Activated naive CD4-positive, alpha-beta T cell treated with anti-CD3 and anti-CD28 coated beads, Interleukin-2, amount 50 U/mL, for 72 hours (primary cell): ENCODE measurements around the gene CUL4A. TPM values are rescaled to one million over a fixed set of nuclear protein-coding genes. Genes with fewer than 3 reads are reported as not detected.
"Not testable (repeated sequence)": the region's sequence is repeated elsewhere in the genome, so short reads cannot be mapped to it uniquely, and the experiment has no call there.

Source experiments
- ATAC-seq, 2 donors: fragments of 150-1000 bp; cut with Tn5 transposase; 2 replicates each; pipeline ENCODE4 v1.10.0; 2021; ENCODE audit warnings: mild to moderate bottlenecking in 2 of 2, moderate library complexity in 2 of 2
- DNase-seq, 2 donors: peaks; one replicate each; pipeline ENCODE4 v3.0.0; 2021 to 2022; ENCODE audit warnings: low spot score in 2 of 2
- H3K27ac Mint-ChIP-seq, 2 donors: one replicate each; pipeline ENCODE4 v1.8.0; 2022; ENCODE audit warnings: mild to moderate bottlenecking in 2 of 2, mixed read lengths in 2 of 2
- H3K36me3 Mint-ChIP-seq, 2 donors: one replicate each; pipeline ENCODE4 v1.8.0; 2022; ENCODE audit warnings: mixed read lengths in 2 of 2
- H3K9me3 Mint-ChIP-seq, 2 donors: one replicate each; pipeline ENCODE4 v1.8.0; 2022; ENCODE audit warnings: mixed read lengths in 2 of 2
- total RNA-seq, 2 donors: library from RNA; stranded (reverse); gene quantifications; one replicate each; pipeline ENCODE4 v1.2.3, GENCODE V29; 2022

CUL4A gene
- total RNA-seq, 2 donors from 2014 or later, result 59.7 to 87.1 TPM

DNA sequence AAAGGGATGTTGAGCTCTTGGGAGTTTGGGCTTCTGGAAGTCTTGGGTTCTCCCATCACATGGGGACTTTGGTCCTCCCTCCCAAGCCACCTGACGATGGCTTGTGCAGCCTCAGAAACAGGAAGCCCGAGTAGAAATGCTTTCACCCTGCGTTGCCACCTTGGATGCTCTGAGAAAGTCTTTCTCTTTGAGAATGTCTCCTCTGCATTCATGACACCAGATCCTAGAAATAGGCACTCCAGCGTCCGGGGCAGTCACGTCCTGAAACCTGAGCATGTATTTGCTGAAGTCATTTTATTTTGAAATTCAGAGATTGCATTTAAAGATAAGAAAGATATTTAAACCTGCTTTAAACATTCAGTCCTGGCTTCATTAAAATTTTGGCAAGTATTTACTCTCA is 34.4 kb downstream of the CUL4A start:
- Mint-ChIP-seq H3K27ac (no peak overlapping the region), H3K9me3 (no peaks in the 10 kb centered on the region), H3K36me3 (peaks cover 12 to 16% of the 10 kb centered on the region in 2 donors)
- ATAC-seq (no peak), DNase-seq (no peak)

DNA sequence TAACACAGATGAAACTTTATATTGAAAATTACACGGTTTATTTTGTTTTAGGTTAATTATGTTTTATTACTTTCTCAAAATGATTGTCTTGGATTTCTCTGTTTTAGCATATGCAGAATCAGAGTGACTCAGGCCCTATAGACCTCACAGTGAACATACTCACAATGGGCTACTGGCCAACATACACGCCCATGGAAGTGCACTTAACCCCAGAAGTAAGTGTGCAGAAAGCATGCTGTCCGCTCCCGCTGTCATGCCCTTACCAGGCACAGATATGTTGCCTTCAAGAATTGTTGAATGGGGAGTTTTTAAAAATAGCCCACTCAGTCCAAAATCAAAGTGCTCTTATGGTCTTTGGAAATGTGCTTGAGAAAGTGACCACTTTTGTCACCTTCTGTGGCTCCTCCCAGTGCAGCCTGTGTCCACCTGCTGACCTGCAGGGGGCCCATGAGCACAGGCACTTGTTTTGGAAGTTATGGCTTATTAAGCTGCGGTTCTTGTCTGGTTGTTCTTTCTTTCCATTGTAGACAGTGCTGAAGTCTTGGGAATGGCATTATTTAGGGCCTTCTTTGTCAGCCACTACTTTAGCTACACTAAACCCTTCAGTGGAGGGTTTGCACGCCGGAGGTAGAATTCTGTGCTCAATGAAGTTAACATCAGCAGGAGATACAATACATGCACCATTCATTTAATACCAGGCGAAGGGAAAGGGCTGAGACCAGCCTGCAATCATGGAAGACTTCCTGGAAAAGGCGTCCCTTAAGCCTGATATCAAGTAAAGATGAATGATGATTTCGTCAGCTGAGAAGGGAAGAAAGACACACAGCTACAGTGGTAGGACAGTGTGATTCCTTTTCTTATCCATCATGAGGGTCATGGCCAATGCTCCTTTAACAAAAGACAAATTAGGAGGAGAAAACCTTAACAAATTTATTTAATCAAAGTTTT is 36.7 kb downstream of the CUL4A start:
- ATAC-seq (no peak), DNase-seq (no peak)
- Mint-ChIP-seq H3K27ac (peak overlapping the region in 1 of 2 donors; percentile 24), H3K36me3 (peaks cover 12 to 16% of the 10 kb centered on the region in 2 donors), H3K9me3 (no peaks in the 10 kb centered on the region)

DNA sequence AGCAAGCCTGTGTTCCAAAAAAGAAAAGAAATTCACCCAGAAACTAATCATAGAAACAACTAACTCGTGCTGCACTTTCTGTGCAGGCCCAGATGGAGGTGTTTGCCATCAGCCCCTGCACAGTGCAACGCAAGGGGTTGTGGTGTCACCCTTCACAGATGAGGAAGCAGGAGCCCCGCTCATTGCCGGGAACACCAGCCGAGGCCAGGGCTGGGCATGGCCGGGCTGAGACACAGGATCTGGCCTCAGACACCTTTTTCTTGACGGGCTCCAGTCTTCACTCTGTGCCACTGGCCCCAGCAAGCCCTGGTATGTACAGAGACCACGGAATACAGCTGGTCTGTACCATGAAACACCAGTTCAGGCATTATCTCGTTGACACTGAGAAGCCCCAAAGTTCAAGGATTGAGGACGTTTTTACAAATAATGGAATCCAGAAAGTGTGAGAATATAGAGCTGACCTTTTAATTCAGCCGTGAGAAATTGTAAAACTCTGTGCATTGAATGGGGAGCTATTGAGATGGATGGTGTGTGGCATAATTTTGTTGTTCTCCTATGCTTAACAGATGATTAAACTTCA is 43.2 kb downstream of the CUL4A start:
- Mint-ChIP-seq H3K36me3 (peaks cover 0 to 5% of the 10 kb centered on the region in 2 donors), H3K27ac (no peak overlapping the region)

DNA sequence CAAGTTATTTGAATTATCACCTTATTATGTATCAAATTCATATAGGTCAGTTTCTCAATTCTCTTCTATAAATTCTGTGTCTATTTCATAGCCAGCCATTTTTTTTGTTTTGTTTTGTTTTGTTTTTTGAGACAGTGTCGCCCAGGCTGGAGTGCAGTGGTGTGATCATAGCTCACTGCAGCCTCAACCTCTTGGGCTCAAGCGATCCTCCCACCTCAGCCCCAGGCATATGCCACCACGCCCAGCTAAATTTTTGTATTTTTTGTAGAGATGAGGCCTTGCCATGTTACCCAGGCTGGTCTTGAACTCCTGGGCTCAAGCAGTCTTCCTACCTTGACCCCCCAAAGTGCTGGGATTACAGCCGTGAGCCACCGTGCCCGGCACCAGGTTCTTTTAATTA is 48.5 kb downstream of the CUL4A start:
- ATAC-seq, H3K9me3 Mint-ChIP-seq, H3K27ac Mint-ChIP-seq, DNase-seq, H3K36me3 Mint-ChIP-seq: not testable (repeated sequence)

More for the DNA sequence above, 43.2 kb downstream of the CUL4A start:
- ATAC-seq (no peak), DNase-seq (no peak)
- no peaks in the 10 kb centered on the region for H3K9me3 Mint-ChIP-seq

- Mint-ChIP-seq H3K27ac (no peak overlapping the region), H3K36me3 (peaks cover 0 to 5% of the 10 kb centered on the region in 2 donors), H3K9me3 (no peaks in the 10 kb centered on the region)
- no peak for ATAC-seq
- DNase-seq, result no peak
Observed at GRCh38 chr13:113258321-113259054, 49.1 kb downstream of the CUL4A start.

GRCh38 chr13:113260996-113261395 is 51.6 kb downstream of the CUL4A start:
- ATAC-seq (no peak), DNase-seq (no peak)
- Mint-ChIP-seq H3K36me3 (no peaks in the 10 kb centered on the region), H3K9me3 (no peaks in the 10 kb centered on the region), H3K27ac (no peak overlapping the region)

DNA sequence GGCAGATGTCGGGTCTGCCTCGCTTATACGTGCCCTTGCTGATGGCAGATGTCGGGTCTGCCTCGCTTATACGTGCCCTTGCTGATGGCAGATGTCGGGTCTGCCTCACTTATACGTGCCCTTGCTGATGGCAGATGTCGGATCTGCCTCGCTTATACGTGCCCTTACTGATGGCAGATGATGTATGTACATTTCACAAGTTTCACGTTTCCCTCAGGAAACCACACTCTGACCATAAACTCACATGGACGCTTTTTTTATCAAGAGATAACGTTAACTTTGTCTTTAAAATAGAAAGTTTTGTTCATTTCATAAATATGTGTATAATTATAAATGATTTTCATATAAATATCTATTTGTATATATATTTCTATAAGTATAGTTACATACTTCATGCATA is 53.6 kb downstream of the CUL4A start:
- not testable (repeated sequence) for DNase-seq, H3K9me3 Mint-ChIP-seq

GRCh38 chr13:113267642-113268405 is 58.4 kb downstream of the CUL4A start:
- ATAC-seq, result no peak
- Mint-ChIP-seq H3K36me3 (no peaks in the 10 kb centered on the region), H3K9me3 (no peaks in the 10 kb centered on the region), H3K27ac (peak overlapping the region; percentile 30 to 86)
- peak in 1 of 2 donors; percentile 34 for DNase-seq

More for the DNA sequence above, 53.6 kb downstream of the CUL4A start:
- H3K27ac Mint-ChIP-seq, H3K36me3 Mint-ChIP-seq, ATAC-seq: not testable (repeated sequence)

DNA sequence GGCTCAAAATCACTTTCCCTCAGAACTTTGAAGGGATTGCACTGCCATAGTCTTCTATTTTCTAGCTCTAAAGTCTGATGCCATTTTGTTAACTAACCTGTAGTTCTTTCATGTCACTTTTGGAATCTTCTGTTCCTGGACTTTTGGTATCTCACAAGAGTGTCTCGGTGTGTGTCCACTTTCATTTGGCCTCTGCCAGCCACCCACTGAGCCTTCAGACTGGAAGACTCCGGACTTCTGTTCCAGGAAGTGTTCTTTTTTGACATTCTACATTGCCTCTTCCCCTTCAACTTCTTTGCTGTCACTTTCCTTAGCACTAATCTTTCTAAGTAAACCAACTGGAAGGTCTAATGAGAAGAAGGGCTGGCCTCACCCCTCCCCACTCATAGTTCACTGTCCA is 62.6 kb downstream of the CUL4A start:
- ATAC-seq (no peak), DNase-seq (no peak)
- H3K9me3 Mint-ChIP-seq, result no peaks in the 10 kb centered on the region
- no peaks in the 10 kb centered on the region for H3K36me3 Mint-ChIP-seq
- no peak overlapping the region for H3K27ac Mint-ChIP-seq

DNA sequence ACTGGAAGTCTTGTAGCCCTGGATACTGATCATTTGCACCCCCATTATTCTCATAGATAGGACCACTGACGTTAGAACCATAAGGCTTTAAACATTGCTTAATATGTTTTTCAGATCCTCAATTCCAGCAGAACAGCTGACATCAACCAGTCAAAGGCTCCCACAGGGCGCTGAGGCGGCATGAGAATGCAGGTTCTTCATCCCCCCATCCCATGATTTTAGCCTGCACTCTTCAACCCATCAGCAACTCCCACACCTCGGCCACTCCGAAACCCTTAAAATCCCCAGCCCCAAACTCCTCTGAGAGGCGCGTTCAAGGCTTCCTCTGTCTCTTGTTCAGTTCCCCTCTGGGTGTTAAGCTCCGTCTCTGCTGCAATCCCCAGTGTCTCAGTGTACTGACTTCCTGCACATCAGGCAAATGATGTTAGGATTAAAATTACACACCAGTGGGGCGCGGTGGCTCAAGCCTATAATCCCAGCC is 63.3 kb downstream of the CUL4A start:
- DNase-seq (peak in 1 of 2 donors; percentile 7), ATAC-seq (no peak)
- no peaks in the 10 kb centered on the region for H3K36me3 Mint-ChIP-seq
- no peaks in the 10 kb centered on the region for H3K9me3 Mint-ChIP-seq
- peak overlapping the region in 1 of 2 donors; percentile 17 for H3K27ac Mint-ChIP-seq

DNA sequence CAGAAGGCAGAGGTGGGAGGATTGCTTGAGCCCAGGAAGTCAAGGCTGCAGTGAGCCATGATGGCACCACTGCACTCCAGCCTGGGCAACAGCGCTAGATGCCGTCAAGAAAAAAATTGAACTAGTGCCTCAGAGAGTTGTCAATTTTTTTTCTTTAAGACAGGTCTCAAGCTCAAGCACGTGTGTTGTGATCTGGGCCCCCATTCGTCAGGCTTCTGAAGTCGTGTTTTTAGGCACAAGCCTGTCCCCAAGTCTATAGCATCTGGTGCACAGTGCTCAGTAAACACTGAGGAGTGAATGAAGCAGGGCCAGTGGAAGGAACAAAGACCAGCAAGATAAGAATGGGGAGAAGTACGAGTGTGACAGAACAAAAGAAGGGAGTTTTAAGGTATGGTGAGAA is 63.9 kb downstream of the CUL4A start:
- H3K9me3 Mint-ChIP-seq, result no peaks in the 10 kb centered on the region

GRCh38 chr13:113273851-113274590 is 64.6 kb downstream of the CUL4A start:
- Mint-ChIP-seq H3K9me3 (no peaks in the 10 kb centered on the region), H3K36me3 (no peaks in the 10 kb centered on the region), H3K27ac (peak overlapping the region in 1 of 2 donors; percentile 17)
- no peak for ATAC-seq
- DNase-seq, result peak in 1 of 2 donors; percentile 40

More for the DNA sequence above, 63.9 kb downstream of the CUL4A start:
- H3K27ac Mint-ChIP-seq, result peak overlapping the region in 1 of 2 donors; percentile 23
- ATAC-seq (no peak), DNase-seq (no peak)
- H3K36me3 Mint-ChIP-seq, result no peaks in the 10 kb centered on the region

GRCh38 chr13:113274721-113275120 is 65.3 kb downstream of the CUL4A start:
- Mint-ChIP-seq H3K36me3 (no peaks in the 10 kb centered on the region), H3K9me3 (no peaks in the 10 kb centered on the region), H3K27ac (peak overlapping the region in 1 of 2 donors; percentile 17)
- DNase-seq (no peak), ATAC-seq (no peak)

GRCh38 chr13:113275387-113275786 is 66.0 kb downstream of the CUL4A start:
- H3K27ac Mint-ChIP-seq, result peak overlapping the region in 1 of 2 donors; percentile 17
- no peaks in the 10 kb centered on the region for H3K36me3 Mint-ChIP-seq
- H3K9me3 Mint-ChIP-seq, result no peaks in the 10 kb centered on the region
- ATAC-seq (peak; percentile 74 to 88), DNase-seq (peak; percentile 31 to 44)

GRCh38 chr13:113280126-113280525 is 70.7 kb downstream of the CUL4A start:
- H3K27ac Mint-ChIP-seq, result no peak overlapping the region
- ATAC-seq (no peak), DNase-seq (no peak)
- no peaks in the 10 kb centered on the region for H3K9me3 Mint-ChIP-seq
- no peaks in the 10 kb centered on the region for H3K36me3 Mint-ChIP-seq
